Liver (tissue), 9 donors: Measurements from ENCODE around the gene MTHFS. TPM values are rescaled to one million over a fixed set of nuclear protein-coding genes. Genes with fewer than 3 reads are reported as not detected.

Experiments
- DNase-seq: peaks from one replicate; pipeline ENCODE4 v3.0.0-alpha.2; 2017; ENCODE audit warnings: low spot score
- H3K27ac ChIP-seq, 2 donors: one replicate each; pipeline ENCODE4 v1.7.0; 2013; ENCODE audit warnings: inconsistent platforms in 2 of 2, low read length in 2 of 2, control low read depth in 1 of 2, low read depth in 1 of 2, mild to moderate bottlenecking in 1 of 2
- H3K27me3 ChIP-seq, 4 donors: one replicate each; pipeline versions ENCODE4 v1.6.1 to v1.7.0; 2013; ENCODE audit warnings: low read length in 3 of 4, inconsistent platforms in 1 of 4, mild to moderate bottlenecking in 1 of 4, moderate library complexity in 1 of 4; ENCODE audit not compliant: control insufficient read depth in 4 of 4, insufficient read depth in 4 of 4
- H3K36me3 ChIP-seq, 4 donors: one replicate each; pipeline versions ENCODE4 v1.6.1 to v1.7.0; 2013; ENCODE audit warnings: low read length in 3 of 4, mild to moderate bottlenecking in 3 of 4, low read depth in 1 of 4, moderate library complexity in 1 of 4; ENCODE audit not compliant: control insufficient read depth in 4 of 4, insufficient read depth in 3 of 4
- H3K4me1 ChIP-seq, 4 donors: one replicate each; pipeline versions ENCODE4 v1.6.1 to v1.7.0; 2013; ENCODE audit warnings: low read length in 3 of 4, mild to moderate bottlenecking in 3 of 4, moderate library complexity in 1 of 4; ENCODE audit not compliant: control insufficient read depth in 4 of 4, insufficient read depth in 4 of 4
- H3K4me3 ChIP-seq, 3 donors: one replicate each; pipeline versions ENCODE4 v1.6.1 to v1.7.0; 2013; ENCODE audit warnings: low read length in 3 of 3, control low read depth in 1 of 3, low read depth in 1 of 3, mild to moderate bottlenecking in 1 of 3
- H3K9ac ChIP-seq, 2 donors: one replicate each; pipeline ENCODE4 v1.7.0; 2013; ENCODE audit warnings: low read length in 2 of 2, mild to moderate bottlenecking in 2 of 2, moderate library complexity in 2 of 2, control low read depth in 1 of 2, low read depth in 1 of 2
- H3K9me3 ChIP-seq, 4 donors: one replicate each; pipeline versions ENCODE4 v1.6.1 to v1.7.0; 2013; ENCODE audit warnings: low read length in 3 of 4; ENCODE audit not compliant: control insufficient read depth in 4 of 4
- ATF3 ChIP-seq: IDR thresholded peaks from 2 replicates; pipeline ENCODE4 v1.6.1; 2016; ENCODE audit warnings: antibody characterized with exemption
- EGR1 ChIP-seq, 2 donors: IDR thresholded peaks; 2 replicates each; pipeline ENCODE4 v1.6.1; 2016 to 2018; ENCODE audit warnings: antibody characterized with exemption in 2 of 2, low read depth in 2 of 2
- FOXA1 ChIP-seq: IDR thresholded peaks from 2 replicates; pipeline ENCODE4 v1.6.1; 2016; ENCODE audit warnings: antibody characterized with exemption
- FOXA2 ChIP-seq: IDR thresholded peaks from 2 replicates; pipeline ENCODE4 v1.6.1; 2016; ENCODE audit warnings: antibody characterized with exemption
- GABPA ChIP-seq, 2 donors: IDR thresholded peaks in 1 of 2; conservative IDR thresholded peaks in 1 of 2; 2 replicates each; pipeline ENCODE4 v1.6.1; 2016; ENCODE audit warnings: antibody characterized with exemption in 2 of 2, mild to moderate bottlenecking in 1 of 2, moderate library complexity in 1 of 2
- HNF4A ChIP-seq, 2 donors: conservative IDR thresholded peaks; 2 replicates each; pipeline ENCODE4 v1.6.1; 2016; ENCODE audit warnings: antibody characterized with exemption in 2 of 2, mild to moderate bottlenecking in 2 of 2
- HNF4G ChIP-seq: IDR thresholded peaks from 2 replicates; pipeline ENCODE4 v1.6.1; 2016; ENCODE audit warnings: antibody characterized with exemption
- JUND ChIP-seq, 2 donors: IDR thresholded peaks; 2 replicates each; pipeline ENCODE4 v1.6.1; 2016; ENCODE audit warnings: antibody characterized with exemption in 2 of 2
- MAX ChIP-seq: IDR thresholded peaks from 2 replicates; pipeline ENCODE4 v1.6.1; 2016; ENCODE audit warnings: antibody characterized with exemption
- NR2F2 ChIP-seq: IDR thresholded peaks from 2 replicates; pipeline ENCODE4 v1.6.1; 2016; ENCODE audit warnings: antibody characterized with exemption
- RAD21 ChIP-seq, 2 donors: IDR thresholded peaks; 2 replicates each; pipeline ENCODE4 v1.6.1; 2016; ENCODE audit warnings: antibody characterized with exemption in 2 of 2, mild to moderate bottlenecking in 2 of 2
- REST ChIP-seq: IDR thresholded peaks from 2 replicates; pipeline ENCODE4 v1.6.1; 2016; ENCODE audit warnings: antibody characterized with exemption, mild to moderate bottlenecking
- RXRA ChIP-seq, 2 donors: IDR thresholded peaks; 2 replicates each; pipeline ENCODE4 v1.6.1; 2017 to 2018; ENCODE audit warnings: antibody characterized with exemption in 2 of 2, mild to moderate bottlenecking in 1 of 2
- SP1 ChIP-seq: IDR thresholded peaks from 2 replicates; pipeline ENCODE4 v1.6.1; 2018; ENCODE audit warnings: antibody characterized with exemption, mild to moderate bottlenecking
- TAF1 ChIP-seq: conservative IDR thresholded peaks from 2 replicates; pipeline ENCODE4 v1.6.1; 2016; ENCODE audit warnings: antibody characterized with exemption, mild to moderate bottlenecking
- YY1 ChIP-seq: IDR thresholded peaks from 2 replicates; pipeline ENCODE4 v1.6.1; 2016; ENCODE audit warnings: antibody characterized with exemption, mild to moderate bottlenecking
- WGBS: extraction: QIAGEN DNeasy Blood & Tissue Kit; methylation state at CpG from one replicate; pipeline ENCODE4 v1.1.7; 2013; 5-methylcytosine and 5-hydroxymethylcytosine counted together
- polyA plus RNA-seq, 2 donors: library from polyadenylated mRNA; stranded (reverse) in 1 of 2; unstranded in 1 of 2; fragments of 200-250 nt in 1 of 2; fragments of >200 nt in 1 of 2; fragmentation: Nextera tagmentation in 1 of 2; extraction: Ambion mirVana in 1 of 2; gene quantifications; one replicate each; pipeline versions ENCODE4 v1.2.1 to v1.2.3, GENCODE V29; 2013 to 2015
- total RNA-seq, 2 donors: library from RNA; depleted of rRNA; stranded (reverse); fragments of >200 nt; gene quantifications; one replicate each; pipeline ENCODE4 v1.2.3, GENCODE V29; 2014
- TF ChIP-seq, protein P1 (sequence below): fragments of 150-350 bp; IDR thresholded peaks from 2 replicates; pipeline ENCODE4 v1.5.1; 2017; ENCODE audit warnings: improper control_type of control experiment, low read depth, low read length; ENCODE audit not compliant: missing input control
- donor health status: healthy.
- donor health status: healthy.
- donor health status: healthy.
- donor health status: healthy.
- donor health status: healthy.

The MTHFS gene
- total and polyA plus RNA-seq, 4 donors: 40.9 to 338 (median 157) TPM

DNA sequence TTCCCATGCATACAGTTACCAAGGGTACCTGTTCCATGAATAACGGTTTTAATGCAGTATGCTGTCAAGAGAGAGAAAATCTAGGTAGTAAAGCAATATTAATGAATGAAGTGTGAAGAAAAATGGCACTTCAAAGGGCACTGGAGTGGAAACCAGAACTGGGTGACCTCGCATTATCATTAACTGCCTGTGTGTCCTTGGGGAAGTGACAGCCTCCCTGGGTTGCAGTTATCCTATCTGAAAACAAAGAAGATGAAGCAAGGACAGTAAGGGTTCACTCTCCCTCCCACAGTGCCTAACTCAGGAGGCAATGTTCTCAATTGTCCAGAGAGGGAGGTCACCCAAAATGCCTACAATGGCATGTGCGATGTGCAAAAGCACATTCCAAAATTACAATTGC, 15.1 kb downstream of the MTHFS start:
- WGBS: 82% methylated on average over 3 of the region's 3 CpGs
- no peaks in the 10 kb centered on the region for H3K27me3 ChIP-seq
- H3K27ac ChIP-seq: no peak overlapping the region
- peaks cover 5 to 46% (median 30%) of the 10 kb centered on the region in 4 donors for H3K36me3 ChIP-seq
- TF ChIP-seq, protein P1, sequence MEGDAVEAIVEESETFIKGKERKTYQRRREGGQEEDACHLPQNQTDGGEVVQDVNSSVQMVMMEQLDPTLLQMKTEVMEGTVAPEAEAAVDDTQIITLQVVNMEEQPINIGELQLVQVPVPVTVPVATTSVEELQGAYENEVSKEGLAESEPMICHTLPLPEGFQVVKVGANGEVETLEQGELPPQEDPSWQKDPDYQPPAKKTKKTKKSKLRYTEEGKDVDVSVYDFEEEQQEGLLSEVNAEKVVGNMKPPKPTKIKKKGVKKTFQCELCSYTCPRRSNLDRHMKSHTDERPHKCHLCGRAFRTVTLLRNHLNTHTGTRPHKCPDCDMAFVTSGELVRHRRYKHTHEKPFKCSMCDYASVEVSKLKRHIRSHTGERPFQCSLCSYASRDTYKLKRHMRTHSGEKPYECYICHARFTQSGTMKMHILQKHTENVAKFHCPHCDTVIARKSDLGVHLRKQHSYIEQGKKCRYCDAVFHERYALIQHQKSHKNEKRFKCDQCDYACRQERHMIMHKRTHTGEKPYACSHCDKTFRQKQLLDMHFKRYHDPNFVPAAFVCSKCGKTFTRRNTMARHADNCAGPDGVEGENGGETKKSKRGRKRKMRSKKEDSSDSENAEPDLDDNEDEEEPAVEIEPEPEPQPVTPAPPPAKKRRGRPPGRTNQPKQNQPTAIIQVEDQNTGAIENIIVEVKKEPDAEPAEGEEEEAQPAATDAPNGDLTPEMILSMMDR: no peak
- TF ChIP-seq YY1 (no peak), JUND (IDR thresholded peaks at IDR 0.05) (no peak), SP1 (no peak), REST (no peak), ATF3 (no peak), TAF1 (no peak), HNF4G (no peak), NR2F2 (no peak), FOXA1 (no peak), FOXA2 (no peak), MAX (no peak), EGR1 (IDR thresholded peaks at IDR 0.05; ENCODE audit: low read depth in 2 of 2) (no peak)
- no peak overlapping the region for H3K9ac ChIP-seq
- peaks cover 0 to 5% (median 4%) of the 10 kb centered on the region in 4 donors for H3K9me3 ChIP-seq
- no peak overlapping the region for H3K4me3 ChIP-seq
- no peak for DNase-seq
- H3K4me1 ChIP-seq: peaks cover 10 to 48% (median 32%) of the 10 kb centered on the region in 4 donors

DNA sequence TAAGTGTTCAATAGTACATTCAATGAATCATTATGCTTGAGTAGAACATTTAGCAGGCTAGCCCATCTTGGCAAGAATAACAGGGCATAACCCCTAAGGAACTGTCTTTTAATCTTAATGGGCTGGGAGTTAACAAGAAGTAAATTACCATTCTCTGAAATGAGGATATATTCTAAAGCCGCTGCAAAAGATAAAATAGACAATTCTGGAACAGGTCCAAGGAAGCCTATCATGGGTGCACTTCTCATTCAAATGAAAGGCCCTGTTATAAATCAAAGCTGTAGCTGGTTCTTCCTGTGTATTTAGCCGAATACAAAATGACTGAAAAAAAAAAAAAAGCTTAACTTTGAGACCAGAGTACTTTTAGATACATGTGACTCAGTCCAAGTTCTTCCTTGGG, 15.6 kb downstream of the MTHFS start:
- H3K27ac ChIP-seq: no peak overlapping the region
- H3K4me1 ChIP-seq: peaks cover 10 to 44% (median 31%) of the 10 kb centered on the region in 4 donors
- no peak overlapping the region for H3K9ac ChIP-seq
- WGBS: 69% methylated on average over 2 of the region's 2 CpGs
- H3K27me3 ChIP-seq: no peaks in the 10 kb centered on the region
- peaks cover 5 to 46% (median 30%) of the 10 kb centered on the region in 4 donors for H3K36me3 ChIP-seq
- H3K4me3 ChIP-seq: no peak overlapping the region
- DNase-seq: no peak
- peaks cover 0 to 5% (median 4%) of the 10 kb centered on the region in 4 donors for H3K9me3 ChIP-seq
- TF ChIP-seq, protein P1: no peak
- no peak for TF ChIP-seq NR2F2
- no peak for TF ChIP-seq RAD21 (IDR thresholded peaks at IDR 0.05)
- TF ChIP-seq HNF4G: no peak
- no peak for TF ChIP-seq EGR1 (IDR thresholded peaks at IDR 0.05; ENCODE audit: low read depth in 2 of 2)
- no peak for TF ChIP-seq MAX
- no peak for TF ChIP-seq YY1
- TF ChIP-seq JUND (IDR thresholded peaks at IDR 0.05): no peak
- TF ChIP-seq FOXA2: no peak
- TF ChIP-seq SP1: no peak
- no peak for TF ChIP-seq HNF4A (conservative IDR thresholded peaks at IDR 0.05)
- TF ChIP-seq GABPA (IDR thresholded peaks at IDR 0.05 in 1 of 2, conservative IDR thresholded peaks at IDR 0.05 in 1 of 2): no peak
- no peak for TF ChIP-seq TAF1
- no peak for TF ChIP-seq RXRA (IDR thresholded peaks at IDR 0.05)
